GM18502 (cell line): Measurements from ENCODE around the gene ZG16B.

Experiments used
- ATAC-seq: cut with Tn5 transposase; IDR thresholded peaks from one replicate; pipeline ENCODE4 v1.9.1; 2021; ENCODE audit warnings: mild to moderate bottlenecking; ENCODE audit not compliant: unreplicated experiment, poor library complexity

ZG16B gene

GRCh38 chr16:2821487-2822157, 8.5 kb upstream of the ZG16B start:
- no peak for ATAC-seq

DNA sequence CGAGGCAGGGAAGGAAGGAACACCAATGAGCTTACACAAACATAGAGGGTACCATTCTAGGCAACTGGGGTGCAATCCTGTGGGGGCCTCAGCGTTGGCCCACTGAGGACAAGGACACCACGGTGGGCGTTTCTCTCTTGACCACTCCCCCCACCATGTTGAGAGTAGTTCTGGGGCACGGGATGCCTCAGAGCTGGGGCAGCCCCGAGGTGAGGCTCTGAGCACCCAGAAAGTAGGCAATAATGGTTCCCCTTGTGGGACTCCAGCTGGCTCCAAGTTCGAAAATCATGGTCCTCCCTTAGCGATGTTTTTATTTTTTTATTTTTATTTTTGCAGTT, 8.0 kb upstream of the ZG16B start:
- ATAC-seq, result no peak

GRCh38 chr16:2822496-2822895, 7.6 kb upstream of the ZG16B start:
- no peak for ATAC-seq

GRCh38 chr16:2824626-2825025, 5.5 kb upstream of the ZG16B start:
- ATAC-seq, result no peak

GRCh38 chr16:2825049-2825742, 4.9 kb upstream of the ZG16B start:
- no peak for ATAC-seq

DNA sequence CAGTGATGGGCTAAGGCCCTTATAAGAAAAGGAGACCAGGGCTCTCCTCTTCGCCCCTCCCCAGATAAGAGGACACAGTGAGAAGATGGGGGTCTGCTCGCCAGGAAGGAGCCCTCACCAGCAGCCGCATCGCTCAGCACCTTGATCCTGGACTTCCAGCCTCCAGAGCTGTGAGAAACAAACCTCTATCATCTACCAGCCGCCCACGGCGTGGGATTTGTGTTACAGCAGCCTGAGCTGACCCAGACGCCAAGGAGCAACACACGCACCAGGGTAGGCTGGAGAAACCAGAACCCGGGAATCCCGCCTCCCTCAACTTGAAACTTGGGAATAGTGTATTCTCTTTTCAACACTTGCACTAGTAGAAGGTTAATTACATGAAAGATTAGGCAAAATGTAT, 4.2 kb upstream of the ZG16B start:
- no peak for ATAC-seq

GRCh38 chr16:2826591-2827373, 3.3 kb upstream of the ZG16B start:
- ATAC-seq, result no peak

GRCh38 chr16:2827374-2827791, 2.7 kb upstream of the ZG16B start:
- ATAC-seq, result no peak

DNA sequence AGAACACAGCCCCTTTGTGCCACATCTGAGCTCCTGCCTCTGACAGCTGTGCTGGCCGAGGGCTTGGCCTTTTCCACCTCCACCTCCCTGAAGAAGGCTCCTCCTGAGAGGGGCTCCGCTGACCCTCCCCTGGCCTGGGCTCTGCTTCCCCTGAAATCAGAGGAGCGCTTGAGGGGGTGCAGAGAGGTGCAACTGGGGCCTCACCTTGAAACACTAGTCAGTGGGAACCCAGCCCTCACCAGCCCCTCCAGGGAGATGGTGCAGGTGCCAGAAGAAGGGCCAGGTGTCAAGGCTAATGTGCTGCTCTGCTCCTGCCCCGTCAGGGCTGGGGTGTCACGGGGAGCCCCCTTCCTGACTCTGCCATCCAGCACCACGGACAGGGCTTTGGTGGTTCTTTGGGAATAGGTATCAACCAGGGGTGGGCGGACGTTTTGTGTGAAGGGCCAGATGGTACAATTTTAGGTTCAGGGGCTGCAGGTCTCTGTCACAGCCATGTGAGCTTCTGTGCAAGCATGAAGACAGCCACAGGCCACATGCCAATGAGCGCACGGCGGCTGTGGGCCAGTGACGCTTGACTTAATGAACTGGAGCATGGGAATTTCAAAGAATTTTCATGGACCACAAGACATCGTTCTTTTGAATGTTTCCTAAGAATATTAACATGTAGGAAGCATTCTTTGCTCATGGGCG, 2.1 kb upstream of the ZG16B start:
- no peak for ATAC-seq

DNA sequence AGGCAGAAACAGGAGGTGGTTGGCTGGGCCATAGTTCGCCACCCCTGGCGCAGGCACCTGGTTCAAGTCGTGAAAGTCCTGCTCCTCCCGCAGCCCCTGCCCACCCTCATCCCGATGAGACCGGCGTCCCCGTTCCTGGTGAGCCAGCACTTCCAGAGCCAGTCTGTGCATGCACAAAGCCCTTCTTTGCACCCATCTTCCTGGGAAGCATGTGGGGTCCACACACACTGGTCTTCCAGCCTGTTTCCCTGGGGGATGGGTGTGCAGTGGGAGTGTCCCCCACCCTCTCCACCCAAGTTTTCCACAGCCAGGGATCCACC, 1.6 kb upstream of the ZG16B start:
- no peak for ATAC-seq

DNA sequence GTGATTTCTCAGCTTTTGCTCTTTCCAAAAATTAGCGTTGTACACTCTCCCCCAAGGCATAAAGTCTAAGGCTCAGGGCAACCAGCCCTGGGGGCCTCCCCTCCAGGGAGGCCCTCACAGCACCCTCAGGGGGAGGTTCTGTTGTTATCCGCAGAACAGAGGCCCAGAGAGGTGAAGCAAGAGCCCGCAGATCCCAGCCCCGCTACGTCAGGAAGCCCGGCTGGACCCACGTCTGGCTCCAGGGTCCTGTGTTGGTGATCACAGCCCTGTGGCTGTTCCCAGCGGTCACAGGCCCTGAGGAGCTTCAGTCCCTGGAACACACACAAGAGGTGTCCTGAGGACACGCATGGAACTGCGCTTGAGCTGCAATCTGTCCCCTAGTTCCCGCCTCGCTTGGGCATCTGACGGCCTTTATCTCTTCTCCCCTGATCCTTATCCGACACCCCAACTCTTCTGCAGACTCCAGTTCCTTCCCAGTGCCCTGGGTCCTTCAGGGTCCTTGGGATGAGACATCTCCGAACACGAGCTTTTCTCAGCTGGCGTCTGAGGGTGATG, 1.1 kb upstream of the ZG16B start:
- ATAC-seq, result no peak

- no peak for ATAC-seq
These were observed 222 bp downstream of the ZG16B start for GRCh38 chr16:2830355-2830695.

DNA sequence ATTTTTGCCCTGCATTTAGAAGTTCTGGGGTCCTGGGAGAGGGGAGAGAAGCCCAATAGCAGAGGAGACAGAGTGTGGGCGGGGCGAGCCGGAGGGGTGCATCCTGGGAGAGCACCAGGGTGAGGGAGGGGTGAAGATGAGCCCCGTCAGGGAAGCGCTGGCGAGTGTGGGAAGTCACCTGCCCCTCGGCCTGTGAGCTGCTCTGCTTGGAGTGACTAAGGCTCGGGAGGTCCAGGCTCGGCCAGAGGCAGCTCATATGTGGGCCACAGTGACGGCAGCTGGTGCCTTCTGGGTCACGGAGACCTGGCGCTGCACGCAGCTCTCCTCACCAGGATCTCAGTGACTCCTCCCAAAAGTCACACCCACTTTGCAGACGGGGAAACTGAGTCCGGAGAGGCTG, 1.1 kb downstream of the ZG16B start:
- no peak for ATAC-seq

DNA sequence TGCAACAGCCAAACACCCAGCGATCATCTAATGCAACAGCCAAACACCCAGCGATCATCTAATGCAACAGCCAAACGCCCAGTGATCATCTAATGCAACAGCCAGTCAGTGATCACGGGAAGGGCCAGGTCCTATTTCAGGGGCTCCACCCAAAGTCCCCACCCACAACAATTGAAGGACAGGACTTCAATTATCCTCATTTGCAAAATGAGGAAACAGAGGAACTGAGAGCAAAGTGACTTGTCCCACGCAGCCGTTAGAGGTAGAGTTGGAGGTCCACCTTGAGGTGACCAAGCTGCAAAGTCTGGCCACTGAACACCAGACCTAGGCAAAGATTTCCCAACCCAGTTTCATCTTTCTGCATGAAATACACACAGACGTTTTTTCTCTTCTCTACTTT, 3.7 kb downstream of the ZG16B start:
- no peak for ATAC-seq

DNA sequence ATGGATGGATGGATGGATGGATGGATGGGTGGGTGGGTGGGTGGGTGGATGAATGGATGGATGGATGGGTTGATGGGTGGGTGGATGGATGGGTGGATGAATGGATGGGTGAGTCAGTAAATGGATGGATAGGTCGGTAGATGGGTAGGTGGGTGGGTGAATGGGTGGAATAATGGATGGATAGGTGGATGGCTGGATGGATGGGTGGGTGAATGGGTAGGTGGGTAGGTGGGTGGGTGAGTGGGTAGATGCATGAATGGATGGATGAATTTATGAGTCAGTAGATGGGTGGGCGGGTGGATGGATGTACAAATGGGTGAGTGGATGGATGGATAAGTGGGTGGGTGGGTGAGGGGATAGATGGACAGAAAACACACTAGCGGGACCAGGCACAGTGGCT, 4.9 kb downstream of the ZG16B start:
- ATAC-seq, result no peak

GRCh38 chr16:2835638-2836493, 5.8 kb downstream of the ZG16B start:
- ATAC-seq, result no peak

- no peak for ATAC-seq
These were observed 6.8 kb downstream of the ZG16B start for GRCh38 chr16:2836646-2837508.

GRCh38 chr16:2838928-2839327, 8.8 kb downstream of the ZG16B start:
- ATAC-seq, result no peak
